Measurements from ENCODE around the gene C4orf51.

C4orf51 gene

GRCh38 chr4:145716200-145716599 is 36.3 kb downstream of the C4orf51 start:
- H3K4me1 ChIP-seq, result no peaks in the 10 kb centered on the region
- TF ChIP-seq, protein P1, sequence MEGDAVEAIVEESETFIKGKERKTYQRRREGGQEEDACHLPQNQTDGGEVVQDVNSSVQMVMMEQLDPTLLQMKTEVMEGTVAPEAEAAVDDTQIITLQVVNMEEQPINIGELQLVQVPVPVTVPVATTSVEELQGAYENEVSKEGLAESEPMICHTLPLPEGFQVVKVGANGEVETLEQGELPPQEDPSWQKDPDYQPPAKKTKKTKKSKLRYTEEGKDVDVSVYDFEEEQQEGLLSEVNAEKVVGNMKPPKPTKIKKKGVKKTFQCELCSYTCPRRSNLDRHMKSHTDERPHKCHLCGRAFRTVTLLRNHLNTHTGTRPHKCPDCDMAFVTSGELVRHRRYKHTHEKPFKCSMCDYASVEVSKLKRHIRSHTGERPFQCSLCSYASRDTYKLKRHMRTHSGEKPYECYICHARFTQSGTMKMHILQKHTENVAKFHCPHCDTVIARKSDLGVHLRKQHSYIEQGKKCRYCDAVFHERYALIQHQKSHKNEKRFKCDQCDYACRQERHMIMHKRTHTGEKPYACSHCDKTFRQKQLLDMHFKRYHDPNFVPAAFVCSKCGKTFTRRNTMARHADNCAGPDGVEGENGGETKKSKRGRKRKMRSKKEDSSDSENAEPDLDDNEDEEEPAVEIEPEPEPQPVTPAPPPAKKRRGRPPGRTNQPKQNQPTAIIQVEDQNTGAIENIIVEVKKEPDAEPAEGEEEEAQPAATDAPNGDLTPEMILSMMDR (IDR thresholded peaks at IDR 0.05; ENCODE audit: low read depth, low read length), result no peak
- H3K9me3 ChIP-seq, result no peaks in the 10 kb centered on the region
- no peak for DNase-seq
- no peaks in the 10 kb centered on the region for H3K36me3 ChIP-seq
- H3K27me3 ChIP-seq, result no peaks in the 10 kb centered on the region
- H3K4me3 ChIP-seq (ENCODE audit: low read depth, low read length), result no peak overlapping the region

GRCh38 chr4:145716661-145717200 is 36.8 kb downstream of the C4orf51 start:
- DNase-seq, result no peak
- Histone ChIP-seq H3K27me3 (no peaks in the 10 kb centered on the region), H3K9me3 (no peaks in the 10 kb centered on the region), H3K4me1 (no peaks in the 10 kb centered on the region), H3K4me3 (ENCODE audit: low read depth, low read length) (no peak overlapping the region), H3K36me3 (no peaks in the 10 kb centered on the region)
- TF ChIP-seq, protein P1 (IDR thresholded peaks at IDR 0.05; ENCODE audit: low read depth, low read length), result no peak

DNA sequence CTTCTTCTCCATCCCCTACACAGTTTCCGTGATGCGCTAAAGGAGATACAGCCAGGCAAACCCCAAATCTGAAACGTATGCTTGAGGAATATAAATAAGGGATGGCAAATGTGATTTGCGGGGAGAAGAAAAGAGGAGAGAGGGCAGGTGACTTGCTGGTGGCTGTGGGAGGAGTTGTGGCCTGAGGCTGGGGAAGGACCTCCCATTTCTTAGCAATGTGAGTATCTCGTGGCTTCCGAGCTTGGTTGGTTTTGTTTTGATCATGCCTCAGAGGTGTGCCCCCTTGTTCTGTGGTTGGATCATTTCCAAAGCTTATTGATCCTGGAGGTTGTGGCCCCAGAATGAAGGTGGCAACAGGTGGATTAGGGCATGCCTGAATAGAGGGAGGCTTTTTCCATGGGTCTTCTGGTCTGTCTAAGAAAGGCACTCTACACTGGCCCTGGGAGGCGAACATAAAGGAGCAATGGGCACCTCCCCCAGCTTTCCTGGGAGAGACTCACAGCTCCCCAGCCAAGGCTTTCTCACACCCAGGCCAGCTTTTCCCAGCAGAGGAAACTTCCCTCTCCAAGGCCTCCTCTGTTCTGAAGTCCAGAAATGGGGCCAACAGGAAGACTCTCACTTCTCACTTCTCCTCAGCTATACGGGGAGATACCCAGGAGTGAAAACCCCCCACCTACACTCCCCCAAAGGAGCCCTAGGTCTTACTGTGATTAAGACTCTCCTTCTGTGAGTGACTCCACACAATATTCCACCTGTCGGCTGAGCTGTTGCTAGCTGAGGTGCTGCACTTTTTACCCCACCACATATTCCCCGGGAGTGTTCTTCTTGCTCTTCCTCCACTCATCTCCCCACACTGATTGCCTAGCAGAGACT is 40.0 kb downstream of the C4orf51 start:
- Histone ChIP-seq H3K9me3 (no peaks in the 10 kb centered on the region), H3K27me3 (no peaks in the 10 kb centered on the region), H3K4me1 (no peaks in the 10 kb centered on the region), H3K4me3 (ENCODE audit: low read depth, low read length) (no peak overlapping the region), H3K36me3 (no peaks in the 10 kb centered on the region)
- TF ChIP-seq, protein P1 (IDR thresholded peaks at IDR 0.05; ENCODE audit: low read depth, low read length), result no peak
- DNase-seq, result no peak

DNA sequence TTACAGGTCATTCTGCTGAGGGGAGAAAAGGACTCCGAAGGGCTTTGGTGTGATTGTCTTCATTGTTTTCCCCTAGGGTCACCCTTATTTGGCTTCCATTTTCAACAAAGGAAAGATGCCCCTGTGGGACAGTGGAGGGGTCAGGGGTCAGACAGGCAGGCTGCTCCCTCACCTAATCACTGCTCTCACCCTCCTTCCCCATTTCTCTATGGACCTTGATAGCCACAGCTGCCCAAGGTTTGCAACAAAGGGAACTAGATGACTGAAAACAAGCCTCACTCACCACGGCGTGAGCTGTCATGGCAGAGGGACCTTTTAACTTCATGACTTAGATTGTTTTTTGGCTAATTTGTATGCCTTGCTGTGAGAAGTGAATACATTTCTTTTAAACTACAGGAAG is 40.7 kb downstream of the C4orf51 start:
- H3K36me3 ChIP-seq, result no peaks in the 10 kb centered on the region
- H3K27me3 ChIP-seq, result no peaks in the 10 kb centered on the region
- TF ChIP-seq, protein P1 (IDR thresholded peaks at IDR 0.05; ENCODE audit: low read depth, low read length), result no peak
- no peaks in the 10 kb centered on the region for H3K4me1 ChIP-seq
- no peaks in the 10 kb centered on the region for H3K9me3 ChIP-seq
- DNase-seq, result no peak
- H3K4me3 ChIP-seq (ENCODE audit: low read depth, low read length), result no peak overlapping the region

GRCh38 chr4:145722561-145722960 is 42.6 kb downstream of the C4orf51 start:
- DNase-seq, result peak; percentile 20
- TF ChIP-seq, protein P1 (IDR thresholded peaks at IDR 0.05; ENCODE audit: low read depth, low read length), result no peak
- no peak overlapping the region for H3K4me3 ChIP-seq (ENCODE audit: low read depth, low read length)
- no peaks in the 10 kb centered on the region for H3K36me3 ChIP-seq
- no peaks in the 10 kb centered on the region for H3K27me3 ChIP-seq
- no peaks in the 10 kb centered on the region for H3K4me1 ChIP-seq
- no peaks in the 10 kb centered on the region for H3K9me3 ChIP-seq

DNA sequence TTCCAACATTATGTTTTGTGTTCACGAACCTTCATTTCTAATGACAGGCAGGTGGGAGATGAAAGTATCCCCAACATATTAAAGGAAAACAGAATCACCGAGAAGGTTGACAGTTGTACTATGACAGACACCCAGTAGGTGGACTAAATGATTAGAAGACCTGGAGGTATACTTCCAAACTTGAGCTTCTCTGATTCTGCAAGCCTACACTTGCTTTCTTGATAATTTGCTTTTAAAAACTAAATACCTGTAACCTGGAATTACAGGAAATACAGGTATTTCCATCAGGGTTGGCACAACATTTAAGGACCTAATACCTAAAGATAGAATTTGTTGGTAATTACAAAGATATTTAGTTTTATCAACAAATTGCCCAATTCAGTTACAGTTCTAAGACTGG is 43.4 kb downstream of the C4orf51 start:
- no peak for DNase-seq
- Histone ChIP-seq H3K4me3 (ENCODE audit: low read depth, low read length) (no peak overlapping the region), H3K36me3 (no peaks in the 10 kb centered on the region), H3K27me3 (no peaks in the 10 kb centered on the region), H3K4me1 (no peaks in the 10 kb centered on the region), H3K9me3 (no peaks in the 10 kb centered on the region)
- TF ChIP-seq, protein P1 (IDR thresholded peaks at IDR 0.05; ENCODE audit: low read depth, low read length), result no peak
